CD14-positive monocyte (primary cell): ENCODE measurements around the gene LKAAEAR1. TPM values are rescaled to one million over a fixed set of nuclear protein-coding genes. Genes with fewer than 3 reads are reported as not detected.
A peak's percentile ranks its signal among the peaks of the same experiment; 100 is the strongest.

Experiments used
- DNase-seq, 3 donors: peaks; one replicate each; pipeline ENCODE4 v3.0.0-alpha.2; 2011 to 2022
- H2AFZ ChIP-seq: 2 replicates; pipeline ENCODE4 v1.6.0; 2012; ENCODE audit warnings: mild to moderate bottlenecking, low read depth, low read length, inconsistent platforms; ENCODE audit not compliant: insufficient read depth, poor library complexity, severe bottlenecking
- H3K27ac ChIP-seq, 2 donors: 1 replicate in 1 of 2; 2 replicates in 1 of 2; pipeline ENCODE4 v1.5.1; 2012 to 2013; ENCODE audit warnings: low read length in 2 of 2, control low read depth in 1 of 2, inconsistent platforms in 1 of 2, low read depth in 1 of 2, mild to moderate bottlenecking in 1 of 2
- H3K27me3 ChIP-seq, 2 donors: one replicate each; pipeline versions ENCODE4 v1.6.0 to v1.6.1; 2011 to 2013; ENCODE audit warnings: low read length in 2 of 2; ENCODE audit not compliant: control insufficient read depth in 2 of 2, insufficient read depth in 2 of 2
- H3K36me3 ChIP-seq, 2 donors: replicated peaks in 1 of 2; 1 replicate in 1 of 2; 2 replicates in 1 of 2; pipeline versions ENCODE4 v1.5.1 to v1.6.1; 2012 to 2013; ENCODE audit warnings: low read length in 2 of 2, control low read depth in 1 of 2, inconsistent platforms in 1 of 2, mild to moderate bottlenecking in 1 of 2; ENCODE audit not compliant: insufficient read depth in 2 of 2, control insufficient read depth in 1 of 2
- H3K4me1 ChIP-seq, 2 donors: 1 replicate in 1 of 2; 2 replicates in 1 of 2; pipeline versions ENCODE4 v1.5.1 to v1.6.1; 2012 to 2013; ENCODE audit warnings: low read length in 2 of 2, control low read depth in 1 of 2, inconsistent platforms in 1 of 2, mild to moderate bottlenecking in 1 of 2, moderate library complexity in 1 of 2; ENCODE audit not compliant: insufficient read depth in 2 of 2, control insufficient read depth in 1 of 2
- H3K4me2 ChIP-seq: replicated peaks from 2 replicates; pipeline ENCODE3; 2012; ENCODE audit warnings: low read length, moderate library complexity, mild to moderate bottlenecking; ENCODE audit not compliant: poor library complexity, severe bottlenecking; ENCODE audit errors: extremely low read depth
- H3K4me3 ChIP-seq, 3 experiments: fragments of 200-600 bp in 1 of 3; sonication (generic) in 1 of 3; replicated peaks in 1 of 3; 1 replicate in 2 of 3; 2 replicates in 1 of 3; pipeline ENCODE4 v1.5.1; 2011 to 2013; ENCODE audit warnings: low read length in 3 of 3, mild to moderate bottlenecking in 3 of 3, control low read depth in 2 of 3, low read depth in 2 of 3, inconsistent platforms in 1 of 3, moderate library complexity in 1 of 3
- H3K79me2 ChIP-seq: 2 replicates; pipeline ENCODE4 v1.6.0; 2012; ENCODE audit warnings: mild to moderate bottlenecking, control low read depth, inconsistent platforms, low read length, moderate library complexity; ENCODE audit not compliant: insufficient read depth
- H3K9ac ChIP-seq: 2 replicates; pipeline ENCODE4 v1.6.0; 2017; ENCODE audit warnings: low read length, mild to moderate bottlenecking; ENCODE audit not compliant: insufficient read depth, poor library complexity, severe bottlenecking
- H3K9me3 ChIP-seq, 2 donors: replicated peaks in 1 of 2; 1 replicate in 1 of 2; 2 replicates in 1 of 2; pipeline versions ENCODE4 v1.5.1 to v1.6.1; 2012 to 2013; ENCODE audit warnings: low read length in 2 of 2, control low read depth in 1 of 2; ENCODE audit not compliant: control insufficient read depth in 1 of 2, insufficient read depth in 1 of 2
- H4K20me1 ChIP-seq: 2 replicates; pipeline ENCODE4 v1.6.0; 2012; ENCODE audit warnings: mild to moderate bottlenecking, low read length, control low read depth, moderate library complexity; ENCODE audit not compliant: insufficient read depth
- H3K27ac Mint-ChIP-seq, 7 donors: one replicate each; pipeline ENCODE4 v1.8.0; 2020; ENCODE audit warnings: mild to moderate bottlenecking in 7 of 7, mixed read lengths in 7 of 7, moderate library complexity in 6 of 7, inconsistent platforms in 2 of 7
- H3K27me3 Mint-ChIP-seq, 3 donors: one replicate each; pipeline ENCODE4 v1.8.0; 2021 to 2022; ENCODE audit warnings: low read depth in 3 of 3, mild to moderate bottlenecking in 3 of 3, mixed read lengths in 3 of 3, moderate library complexity in 3 of 3, inconsistent platforms in 1 of 3
- H3K36me3 Mint-ChIP-seq, 2 donors: one replicate each; pipeline ENCODE4 v1.8.0; 2020; ENCODE audit warnings: mixed read lengths in 2 of 2, inconsistent platforms in 1 of 2, mild to moderate bottlenecking in 1 of 2
- H3K4me1 Mint-ChIP-seq: one replicate; pipeline ENCODE4 v1.8.0; 2020; ENCODE audit warnings: mild to moderate bottlenecking, mixed read lengths
- H3K4me3 Mint-ChIP-seq, 2 donors: one replicate each; pipeline ENCODE4 v1.8.0; 2020; ENCODE audit warnings: mild to moderate bottlenecking in 2 of 2, mixed read lengths in 2 of 2, moderate library complexity in 1 of 2
- H3K9me3 Mint-ChIP-seq, 7 donors: one replicate each; pipeline ENCODE4 v1.8.0; 2020 to 2022; ENCODE audit warnings: mixed read lengths in 7 of 7, mild to moderate bottlenecking in 6 of 7, moderate library complexity in 6 of 7, inconsistent platforms in 2 of 7
- CTCF ChIP-seq: fragments of 200-600 bp; IDR thresholded peaks from one replicate; pipeline ENCODE4 v1.8.0; 2022; ENCODE audit warnings: antibody characterized with exemption, mild to moderate bottlenecking
- WGBS: methylation state at CpG from one replicate; pipeline ENCODE4 v1.1.5; 2013; ENCODE audit warnings: missing lambda C conversion rate; ENCODE audit not compliant: insufficient coverage; 5-methylcytosine and 5-hydroxymethylcytosine counted together
- intact Hi-C, 2 donors: fragments of 100-400 bp; cut with micrococcal nuclease; formaldehyde crosslinking; loops; one replicate each; pipeline versions ENCODE4 v1.15.0 to v1.15.1; 2023
- polyA plus RNA-seq, 3 donors: library from polyadenylated mRNA; depleted of rRNA in 1 of 3; unstranded in 2 of 3; stranded (reverse) in 1 of 3; fragments of 300-500 nt in 2 of 3; fragments of >200 nt in 1 of 3; fragmentation: Illumina TruSeq in 2 of 3; gene quantifications; 1 replicate in 2 of 3; 2 replicates in 1 of 3; pipeline ENCODE4 v1.2.3, GENCODE V29; 2012 to 2021

The LKAAEAR1 gene
- polyA plus RNA-seq, 3 donors = 0.61 to 0.86 (median 0.64) TPM

- H4K20me1 ChIP-seq = peaks cover 5% of the 10 kb centered on the region
- WGBS = 58% methylated on average over 5 of the region's 5 CpGs
- H3K9me3 ChIP-seq = no peaks in the 10 kb centered on the region
- H3K27me3 ChIP-seq = peaks cover 0 to 3% of the 10 kb centered on the region in 2 donors
- peak overlapping the region in 2 of 3 experiments; percentile 42 to 82 for H3K4me3 ChIP-seq
- H3K79me2 ChIP-seq = peaks cover 4% of the 10 kb centered on the region
- Mint-ChIP-seq H3K4me3 (peak overlapping the region; percentile 72 to 82), H3K36me3 (no peaks in the 10 kb centered on the region), H3K27ac (peak overlapping the region in 1 of 7 donors; percentile 9), H3K9me3 (no peaks in the 10 kb centered on the region), H3K27me3 (peaks cover 6 to 34% (median 20%) of the 10 kb centered on the region in 3 donors), H3K4me1 (peaks cover 43% of the 10 kb centered on the region)
- no peak for TF ChIP-seq CTCF
- H3K36me3 ChIP-seq = no peaks in the 10 kb centered on the region
- H3K27ac ChIP-seq = peak overlapping the region in 1 of 2 donors; percentile 67
- no peak for DNase-seq
- peak overlapping the region; percentile 92 for H3K4me2 ChIP-seq
- H3K4me1 ChIP-seq = peaks cover 34 to 52% of the 10 kb centered on the region in 2 donors
- intact Hi-C loops = loop anchor here (2.0 to 10.0 kb wide), 5 partner anchors 17 to 537 kb away; partner anchors contain the start of genes PRPF6 (in 2 of the 2), PPDPF (in 1 of the 2), RGS19 (in 1 of the 2) and UCKL1 (in 1 of the 2)
- H3K9ac ChIP-seq = peak overlapping the region; percentile 68
- peak overlapping the region; percentile 91 for H2AFZ ChIP-seq
These were observed 22.0 kb downstream of the LKAAEAR1 start for GRCh38 chr20:64062276-64062595.

GRCh38 chr20:64058536-64058935, 25.7 kb downstream of the LKAAEAR1 start:
- intact Hi-C loops = no loop called here
- no peak overlapping the region for H2AFZ ChIP-seq
- DNase-seq = no peak
- peaks cover 0 to 32% of the 10 kb centered on the region in 2 donors for H3K27me3 ChIP-seq
- no peaks in the 10 kb centered on the region for H3K79me2 ChIP-seq
- Mint-ChIP-seq H3K27me3 (peaks cover 21 to 46% (median 32%) of the 10 kb centered on the region in 3 donors), H3K27ac (no peak overlapping the region), H3K4me3 (no peak overlapping the region), H3K9me3 (peaks cover 0 to 3% (median 0%) of the 10 kb centered on the region in 7 donors), H3K36me3 (no peaks in the 10 kb centered on the region), H3K4me1 (peaks cover 26% of the 10 kb centered on the region)
- no peak overlapping the region for H3K27ac ChIP-seq
- H3K9ac ChIP-seq = no peak overlapping the region
- no peaks in the 10 kb centered on the region for H3K9me3 ChIP-seq
- WGBS = 89% methylated on average over 12 of the region's 12 CpGs
- no peak overlapping the region for H3K4me3 ChIP-seq
- no peaks in the 10 kb centered on the region for H3K36me3 ChIP-seq
- no peaks in the 10 kb centered on the region for H4K20me1 ChIP-seq
- no peak for TF ChIP-seq CTCF
- H3K4me2 ChIP-seq = no peak overlapping the region
- peaks cover 19 to 26% of the 10 kb centered on the region in 2 donors for H3K4me1 ChIP-seq
